ENCODE results near the gene AGPAT4. TPM values are rescaled to one million over a fixed set of nuclear protein-coding genes. Genes with fewer than 3 reads are reported as not detected.

The AGPAT4 gene
- total RNA-seq, 1 experiment from 2014 or later: 0.07 TPM

GRCh38 chr6:161223646-161224045, 50.2 kb downstream of the AGPAT4 start:
- no peak for DNase-seq
- Histone ChIP-seq H3K79me2 (ENCODE audit: low read depth) (no peaks in the 10 kb centered on the region), H4K20me1 (ENCODE audit: insufficient read depth) (no peaks in the 10 kb centered on the region), H3K4me3 (no peak overlapping the region), H2AFZ (no peak overlapping the region), H3K9me2 (ENCODE audit: insufficient read depth) (no peaks in the 10 kb centered on the region), H3K4me2 (no peak overlapping the region), H3F3A (ENCODE audit: insufficient read depth, low read depth) (no peaks in the 10 kb centered on the region), H3K27me3 (ENCODE audit: insufficient read depth, low read depth) (peaks cover 13% of the 10 kb centered on the region; the same call in 1 of the 2 replicates), H3K36me3 (ENCODE audit: low read depth) (no peaks in the 10 kb centered on the region), H3K4me1 (replicated peaks; ENCODE audit: insufficient read depth) (no peaks in the 10 kb centered on the region), H3K27ac (no peak overlapping the region), H3K9me3 (ENCODE audit: insufficient read depth, low read depth) (no peaks in the 10 kb centered on the region)
- ChIA-PET POLR2A (ENCODE audit: unreplicated experiment) (no interaction called here), CTCF (no interaction called here)
- intact Hi-C loops (cut with micrococcal nuclease; ENCODE audit: unreplicated experiment): no loop called here
- TF ChIP-seq CTCF (conservative IDR thresholded peaks at IDR 0.05): no peak
- no peak for TF ChIP-seq EZH2 (IDR thresholded peaks at IDR 0.05; ENCODE audit: low read depth)
- no TSS peak for BruUV-seq (replicated peaks)

GRCh38 chr6:161222706-161223234, 51.1 kb downstream of the AGPAT4 start:
- no peaks in the 10 kb centered on the region for H3K4me1 ChIP-seq (replicated peaks; ENCODE audit: insufficient read depth)
- no peak overlapping the region for H2AFZ ChIP-seq
- DNase-seq: no peak
- no peak overlapping the region for H3K27ac ChIP-seq
- ChIA-PET POLR2A (ENCODE audit: unreplicated experiment) (no interaction called here), CTCF (no interaction called here)
- no peaks in the 10 kb centered on the region for H3K9me3 ChIP-seq (ENCODE audit: insufficient read depth, low read depth)
- no peaks in the 10 kb centered on the region for H3F3A ChIP-seq (ENCODE audit: insufficient read depth, low read depth)
- no peaks in the 10 kb centered on the region for H3K79me2 ChIP-seq (ENCODE audit: low read depth)
- H4K20me1 ChIP-seq (ENCODE audit: insufficient read depth): no peaks in the 10 kb centered on the region
- no peak for TF ChIP-seq CTCF (conservative IDR thresholded peaks at IDR 0.05)
- TF ChIP-seq EZH2 (IDR thresholded peaks at IDR 0.05; ENCODE audit: low read depth): no peak
- H3K9me2 ChIP-seq (ENCODE audit: insufficient read depth): no peaks in the 10 kb centered on the region
- intact Hi-C loops (cut with micrococcal nuclease; ENCODE audit: unreplicated experiment): no loop called here
- H3K4me3 ChIP-seq: no peak overlapping the region
- BruUV-seq (replicated peaks): no TSS peak
- peaks cover 12% of the 10 kb centered on the region; the same call in 1 of the 2 replicates for H3K27me3 ChIP-seq (ENCODE audit: insufficient read depth, low read depth)
- no peak overlapping the region for H3K4me2 ChIP-seq
- H3K36me3 ChIP-seq (ENCODE audit: low read depth): no peaks in the 10 kb centered on the region

DNA sequence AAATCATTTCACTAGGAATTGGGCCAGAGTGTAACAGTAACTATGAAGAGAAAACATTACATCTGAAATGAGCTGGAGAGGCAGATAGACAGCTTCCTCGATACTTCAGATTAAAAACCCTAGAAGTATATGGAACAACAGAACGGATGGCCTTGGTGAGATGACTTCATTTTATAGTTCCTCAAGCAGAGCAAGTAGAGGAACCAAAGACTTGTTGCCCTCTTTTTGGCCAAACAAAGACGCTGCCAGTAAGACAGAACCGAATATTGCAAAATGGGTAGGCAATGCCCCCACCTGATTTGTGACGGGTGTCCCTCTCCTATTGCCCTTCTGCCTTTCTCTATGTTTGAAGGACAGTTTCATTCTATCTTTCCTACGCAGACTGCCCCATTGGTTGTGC, 53.5 kb downstream of the AGPAT4 start:
- Histone ChIP-seq H3K4me3 (no peak overlapping the region), H3K9me3 (ENCODE audit: insufficient read depth, low read depth) (no peaks in the 10 kb centered on the region), H2AFZ (no peak overlapping the region), H3F3A (ENCODE audit: insufficient read depth, low read depth) (no peaks in the 10 kb centered on the region), H3K9me2 (ENCODE audit: insufficient read depth) (no peaks in the 10 kb centered on the region), H3K27ac (no peak overlapping the region), H4K20me1 (ENCODE audit: insufficient read depth) (no peaks in the 10 kb centered on the region), H3K4me1 (replicated peaks; ENCODE audit: insufficient read depth) (no peaks in the 10 kb centered on the region), H3K36me3 (ENCODE audit: low read depth) (no peaks in the 10 kb centered on the region), H3K79me2 (ENCODE audit: low read depth) (no peaks in the 10 kb centered on the region), H3K27me3 (ENCODE audit: insufficient read depth, low read depth) (0 out of 2 replicates have a peak, but pooled peaks cover 4% of the 10 kb centered on the region), H3K4me2 (no peak overlapping the region)
- CTCF ChIA-PET: no interaction called here
- POLR2A ChIA-PET (ENCODE audit: unreplicated experiment): no interaction called here
- no peak for TF ChIP-seq EZH2 (IDR thresholded peaks at IDR 0.05; ENCODE audit: low read depth)
- no peak for TF ChIP-seq CTCF (conservative IDR thresholded peaks at IDR 0.05)
- DNase-seq: no peak
- intact Hi-C loops (cut with micrococcal nuclease; ENCODE audit: unreplicated experiment): no loop called here
- no TSS peak for BruUV-seq (replicated peaks)
